Measurements from ENCODE around the gene APOBEC3A.
A peak's percentile ranks its signal among the peaks of the same experiment; 100 is the strongest.
"Not testable (repeated sequence)": the region's sequence is repeated elsewhere in the genome, so short reads cannot be mapped to it uniquely, and the experiment has no call there.

APOBEC3A gene

GRCh38 chr22:38943882-38944281 lies 13.5 kb upstream of the APOBEC3A start:
- no peak for DNase-seq

- DNase-seq: no peak
Measured at GRCh38 chr22:38944653-38945052, 12.8 kb upstream of the APOBEC3A start.

GRCh38 chr22:38945706-38946338 lies 11.6 kb upstream of the APOBEC3A start:
- not testable (repeated sequence) for DNase-seq

- DNase-seq: no peak
Measured at GRCh38 chr22:38946771-38947170, 10.6 kb upstream of the APOBEC3A start.

GRCh38 chr22:38947321-38948140 lies 9.9 kb upstream of the APOBEC3A start:
- peak; percentile 35 for DNase-seq

- DNase-seq: no peak
Measured at GRCh38 chr22:38948181-38948940, 9.0 kb upstream of the APOBEC3A start.

GRCh38 chr22:38949889-38950405 lies 7.5 kb upstream of the APOBEC3A start:
- DNase-seq: no peak

GRCh38 chr22:38950527-38951295 lies 6.7 kb upstream of the APOBEC3A start:
- no peak for DNase-seq

GRCh38 chr22:38951734-38952133 lies 5.7 kb upstream of the APOBEC3A start:
- DNase-seq: no peak

- no peak for DNase-seq
Measured at GRCh38 chr22:38952281-38952993, 5.0 kb upstream of the APOBEC3A start.

GRCh38 chr22:38953091-38953490 lies 4.3 kb upstream of the APOBEC3A start:
- no peak for DNase-seq

GRCh38 chr22:38953577-38954413 lies 3.6 kb upstream of the APOBEC3A start:
- DNase-seq: peak; percentile 60

GRCh38 chr22:38954414-38955043 lies 2.9 kb upstream of the APOBEC3A start:
- DNase-seq: no peak

- DNase-seq: no peak
Measured at GRCh38 chr22:38955250-38955905, 2.0 kb upstream of the APOBEC3A start.

- DNase-seq: no peak
Measured at GRCh38 chr22:38955926-38956325, 1.5 kb upstream of the APOBEC3A start.

- no peak for DNase-seq
Measured at GRCh38 chr22:38956551-38956950, 858 bp upstream of the APOBEC3A start.

GRCh38 chr22:38957808-38958650 lies 620 bp downstream of the APOBEC3A start:
- DNase-seq: no peak

- DNase-seq: not testable (repeated sequence)
Measured at GRCh38 chr22:38958651-38958943, 1.2 kb downstream of the APOBEC3A start.

- DNase-seq: no peak
Measured at GRCh38 chr22:38959590-38959989, 2.2 kb downstream of the APOBEC3A start.
